Ishikawa (cell line): ENCODE data around the gene NACC2.

Experiments
- CEBPB ChIP-seq: IDR thresholded peaks from 2 replicates; pipeline ENCODE4 v1.6.1; 2012
- CREB1 ChIP-seq: IDR thresholded peaks from 2 replicates; pipeline ENCODE4 v1.6.1; 2012; ENCODE audit warnings: low read depth
- EGR1 ChIP-seq: IDR thresholded peaks from 2 replicates; pipeline ENCODE4 v1.6.1; 2012
- EP300 ChIP-seq: IDR thresholded peaks from 2 replicates; pipeline ENCODE4 v1.6.1; 2012; ENCODE audit warnings: borderline replicate concordance
- FOXM1 ChIP-seq: IDR thresholded peaks from 2 replicates; pipeline ENCODE4 v1.6.1; 2012; ENCODE audit warnings: low read depth, borderline replicate concordance
- MAX ChIP-seq: IDR thresholded peaks from 2 replicates; pipeline ENCODE4 v1.6.1; 2012
- NFIC ChIP-seq: IDR thresholded peaks from 2 replicates; pipeline ENCODE4 v1.6.1; 2012
- RAD21 ChIP-seq: IDR thresholded peaks from 2 replicates; pipeline ENCODE4 v1.6.1; 2012; ENCODE audit warnings: low read depth
- REST ChIP-seq: IDR thresholded peaks from 2 replicates; pipeline ENCODE4 v1.6.1; 2012; ENCODE audit warnings: low read depth, mild to moderate bottlenecking
- TAF1 ChIP-seq: IDR thresholded peaks from 2 replicates; pipeline ENCODE4 v1.6.1; 2012; ENCODE audit warnings: low read depth, mild to moderate bottlenecking
- TCF12 ChIP-seq: IDR thresholded peaks from 2 replicates; pipeline ENCODE4 v1.6.1; 2012; ENCODE audit warnings: low read depth
- TEAD4 ChIP-seq: IDR thresholded peaks from 2 replicates; pipeline ENCODE4 v1.6.1; 2012
- USF1 ChIP-seq: IDR thresholded peaks from 2 replicates; pipeline ENCODE4 v1.6.1; 2012
- YY1 ChIP-seq: IDR thresholded peaks from 2 replicates; pipeline ENCODE4 v1.6.1; 2012; ENCODE audit warnings: low read depth
- ZBTB7A ChIP-seq: IDR thresholded peaks from 2 replicates; pipeline ENCODE4 v1.6.1; 2012; ENCODE audit warnings: low read depth

The NACC2 gene

GRCh38 chr9:136012651-136013050 lies 82.4 kb downstream of the NACC2 start:
- TF ChIP-seq REST = no peak
- no peak for TF ChIP-seq EGR1
- TF ChIP-seq EP300 = no peak
- no peak for TF ChIP-seq MAX
- TF ChIP-seq CEBPB = no peak
- TF ChIP-seq RAD21 = no peak
- TF ChIP-seq TAF1 = no peak
- TF ChIP-seq TEAD4 = no peak
- TF ChIP-seq TCF12 = no peak
- TF ChIP-seq ZBTB7A = no peak

- TF ChIP-seq ZBTB7A (no peak), NFIC (peak; percentile 88), USF1 (peak; percentile 75), EP300 (no peak), REST (no peak), TAF1 (no peak), CREB1 (no peak), MAX (no peak), RAD21 (no peak), CEBPB (no peak), YY1 (no peak)
Measured at GRCh38 chr9:136011703-136012496, 83.2 kb downstream of the NACC2 start.

- TF ChIP-seq FOXM1 = no peak
- TF ChIP-seq ZBTB7A = no peak
- TF ChIP-seq YY1 = no peak
- no peak for TF ChIP-seq NFIC
- no peak for TF ChIP-seq MAX
- no peak for TF ChIP-seq TCF12
- TF ChIP-seq RAD21 = no peak
- no peak for TF ChIP-seq EGR1
- no peak for TF ChIP-seq CREB1
- no peak for TF ChIP-seq TEAD4
- TF ChIP-seq CEBPB = no peak
- no peak for TF ChIP-seq TAF1
- no peak for TF ChIP-seq REST
- no peak for TF ChIP-seq EP300
- no peak for TF ChIP-seq USF1
Measured at GRCh38 chr9:136011376-136011702, 83.8 kb downstream of the NACC2 start.

- no peak for TF ChIP-seq RAD21
Measured at GRCh38 chr9:136010615-136011361, 84.3 kb downstream of the NACC2 start.
